MM.1S (cell line): ENCODE measurements around the gene MTHFD2.

Source experiments
- DNase-seq: peaks from one replicate; pipeline ENCODE4 v3.0.0-alpha.2; 2015
- H2AFZ ChIP-seq: fragments of 300-600 bp; sonication (generic); 2 replicates; pipeline ENCODE4 v1.6.0; 2016; ENCODE audit warnings: antibody characterized with exemption, low read length
- H3F3A ChIP-seq: fragments of 300-600 bp; sonication (generic); 2 replicates; pipeline ENCODE4 v1.6.1; 2016; ENCODE audit warnings: mild to moderate bottlenecking, antibody characterized with exemption, low read length, moderate library complexity, mixed read lengths; ENCODE audit not compliant: insufficient read depth
- H3K27ac ChIP-seq: fragments of 300-600 bp; sonication (generic); 2 replicates; pipeline ENCODE4 v1.5.1; 2016; ENCODE audit warnings: mild to moderate bottlenecking, low read length
- H3K27me3 ChIP-seq: fragments of 300-600 bp; sonication (generic); replicated peaks from 2 replicates; pipeline ENCODE4 v1.6.0; 2016; ENCODE audit warnings: low read length; ENCODE audit not compliant: insufficient read depth
- H3K36me3 ChIP-seq: fragments of 300-600 bp; sonication (generic); replicated peaks from 2 replicates; pipeline ENCODE4 v1.6.1; 2016; ENCODE audit warnings: mild to moderate bottlenecking, low read length, mixed read lengths; ENCODE audit not compliant: insufficient read depth
- H3K4me1 ChIP-seq: fragments of 300-600 bp; sonication (generic); 2 replicates; pipeline ENCODE4 v1.6.1; 2016; ENCODE audit warnings: low read length, mixed read lengths
- H3K4me2 ChIP-seq: fragments of 300-600 bp; sonication (generic); 2 replicates; pipeline ENCODE4 v1.6.0; 2016; ENCODE audit warnings: low read depth, low read length
- H3K4me3 ChIP-seq: fragments of 300-600 bp; sonication (generic); 2 replicates; pipeline ENCODE4 v1.5.1; 2016; ENCODE audit warnings: low read length, mixed read lengths
- H3K79me2 ChIP-seq: fragments of 300-600 bp; sonication (generic); 2 replicates; pipeline ENCODE4 v1.6.1; 2016; ENCODE audit warnings: mixed run types, low read length, mixed read lengths
- H3K9ac ChIP-seq: fragments of 300-600 bp; sonication (generic); 2 replicates; pipeline ENCODE4 v1.6.1; 2016; ENCODE audit warnings: low read length, mixed read lengths
- H3K9me2 ChIP-seq: fragments of 300-600 bp; sonication (generic); replicated peaks from 2 replicates; pipeline ENCODE4 v1.6.1; 2016; ENCODE audit warnings: mild to moderate bottlenecking, low read length, mixed read lengths; ENCODE audit not compliant: insufficient read depth
- H3K9me3 ChIP-seq: fragments of 300-600 bp; sonication (generic); replicated peaks from 2 replicates; pipeline ENCODE4 v1.6.1; 2016; ENCODE audit warnings: mild to moderate bottlenecking, low read length, mixed read lengths; ENCODE audit not compliant: insufficient read depth
- H4K20me1 ChIP-seq: fragments of 300-600 bp; sonication (generic); 2 replicates; pipeline ENCODE4 v1.6.1; 2016; ENCODE audit warnings: mild to moderate bottlenecking, low read length, moderate library complexity, mixed read lengths; ENCODE audit not compliant: insufficient read depth
- EZH2 ChIP-seq: fragments of 300-600 bp; sonication (generic); optimal IDR thresholded peaks from 2 replicates; pipeline ENCODE3; 2017; ENCODE audit warnings: low read depth, mild to moderate bottlenecking, antibody characterized with exemption, low read length, mixed read lengths
- EZH2phosphoT487 ChIP-seq: fragments of 300-600 bp; sonication (generic); IDR thresholded peaks from 2 replicates; pipeline ENCODE4 v1.6.1; 2018; ENCODE audit warnings: antibody characterized with exemption, low read length
- TF ChIP-seq, protein P1 (sequence below): fragments of 300-600 bp; sonication (generic); IDR thresholded peaks from 2 replicates; pipeline ENCODE4 v1.5.1; 2016; ENCODE audit warnings: antibody characterized with exemption, low read length, mixed read lengths

Gene MTHFD2

DNA sequence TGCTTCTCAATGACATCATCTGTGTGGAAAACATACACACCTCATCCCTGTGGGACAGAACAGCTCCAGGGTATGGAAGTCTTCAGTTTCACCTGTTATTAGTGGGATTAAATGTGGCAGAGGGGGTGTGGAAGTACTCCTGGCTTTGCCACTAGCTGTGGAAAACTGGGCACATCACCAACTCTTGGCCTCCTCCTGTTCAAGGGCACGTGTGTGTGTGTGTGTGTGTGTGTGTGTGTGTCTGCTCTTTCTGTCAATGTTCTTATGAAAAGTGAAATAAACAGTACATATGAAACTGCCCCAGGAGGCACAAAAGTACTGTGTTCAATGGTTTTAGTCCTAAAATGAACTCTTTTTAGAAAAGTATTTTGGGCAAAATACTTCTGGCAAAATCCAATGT lies 65.9 kb downstream of the MTHFD2 start:
- H4K20me1 ChIP-seq: no peaks in the 10 kb centered on the region
- no peaks in the 10 kb centered on the region for H3K4me1 ChIP-seq
- no peaks in the 10 kb centered on the region for H3K36me3 ChIP-seq
- TF ChIP-seq EZH2phosphoT487 (no peak), EZH2 (no peak)
- TF ChIP-seq, protein P1, sequence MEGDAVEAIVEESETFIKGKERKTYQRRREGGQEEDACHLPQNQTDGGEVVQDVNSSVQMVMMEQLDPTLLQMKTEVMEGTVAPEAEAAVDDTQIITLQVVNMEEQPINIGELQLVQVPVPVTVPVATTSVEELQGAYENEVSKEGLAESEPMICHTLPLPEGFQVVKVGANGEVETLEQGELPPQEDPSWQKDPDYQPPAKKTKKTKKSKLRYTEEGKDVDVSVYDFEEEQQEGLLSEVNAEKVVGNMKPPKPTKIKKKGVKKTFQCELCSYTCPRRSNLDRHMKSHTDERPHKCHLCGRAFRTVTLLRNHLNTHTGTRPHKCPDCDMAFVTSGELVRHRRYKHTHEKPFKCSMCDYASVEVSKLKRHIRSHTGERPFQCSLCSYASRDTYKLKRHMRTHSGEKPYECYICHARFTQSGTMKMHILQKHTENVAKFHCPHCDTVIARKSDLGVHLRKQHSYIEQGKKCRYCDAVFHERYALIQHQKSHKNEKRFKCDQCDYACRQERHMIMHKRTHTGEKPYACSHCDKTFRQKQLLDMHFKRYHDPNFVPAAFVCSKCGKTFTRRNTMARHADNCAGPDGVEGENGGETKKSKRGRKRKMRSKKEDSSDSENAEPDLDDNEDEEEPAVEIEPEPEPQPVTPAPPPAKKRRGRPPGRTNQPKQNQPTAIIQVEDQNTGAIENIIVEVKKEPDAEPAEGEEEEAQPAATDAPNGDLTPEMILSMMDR: no peak
- DNase-seq: no peak
- H3K4me2 ChIP-seq: no peak overlapping the region
- H3K9me2 ChIP-seq: no peaks in the 10 kb centered on the region
- H3K9me3 ChIP-seq: no peaks in the 10 kb centered on the region
- no peak overlapping the region for H3K27ac ChIP-seq
- no peak overlapping the region for H3K4me3 ChIP-seq
- H3K79me2 ChIP-seq: no peaks in the 10 kb centered on the region
- no peak overlapping the region for H2AFZ ChIP-seq
- H3K27me3 ChIP-seq: no peaks in the 10 kb centered on the region
- no peak overlapping the region for H3K9ac ChIP-seq
- no peaks in the 10 kb centered on the region for H3F3A ChIP-seq

DNA sequence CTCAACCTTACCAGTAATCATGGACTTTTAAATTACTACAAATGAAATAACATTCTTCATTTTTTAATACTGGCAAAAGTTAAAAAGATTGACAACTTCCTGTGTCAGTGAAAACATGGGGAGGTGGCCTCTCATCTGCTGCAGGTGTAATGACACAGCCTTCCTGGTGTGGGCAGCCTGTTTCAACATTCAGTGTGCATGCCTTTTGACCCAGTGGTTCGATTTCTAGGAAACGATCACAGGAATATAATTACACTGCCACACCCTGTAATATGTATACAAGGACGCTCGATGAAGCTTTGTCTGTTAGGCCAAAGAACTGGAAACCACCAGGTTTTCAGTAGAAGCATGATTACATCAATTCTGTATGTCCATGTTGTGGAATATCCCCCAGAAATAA lies 68.7 kb downstream of the MTHFD2 start:
- peak; percentile 67 for DNase-seq
- Histone ChIP-seq H3K9ac (no peak overlapping the region), H4K20me1 (no peaks in the 10 kb centered on the region), H3K4me3 (no peak overlapping the region), H3K4me2 (peak overlapping the region; percentile 31; the same call in 1 of the 2 replicates), H3K4me1 (no peaks in the 10 kb centered on the region), H3K9me3 (no peaks in the 10 kb centered on the region), H3K79me2 (no peaks in the 10 kb centered on the region), H3K36me3 (no peaks in the 10 kb centered on the region), H2AFZ (peak overlapping the region; percentile 51), H3K9me2 (no peaks in the 10 kb centered on the region), H3K27ac (no peak overlapping the region), H3F3A (no peaks in the 10 kb centered on the region), H3K27me3 (no peaks in the 10 kb centered on the region)
- TF ChIP-seq EZH2phosphoT487: no peak
- no peak for TF ChIP-seq EZH2
- TF ChIP-seq, protein P1: peak; percentile 73
